ENCODE data around the gene RINL. TPM values are rescaled to one million over a fixed set of nuclear protein-coding genes. Genes with fewer than 3 reads are reported as not detected.

RINL gene
- total RNA-seq, 1 experiment from 2014 or later, result 1.3 TPM

DNA sequence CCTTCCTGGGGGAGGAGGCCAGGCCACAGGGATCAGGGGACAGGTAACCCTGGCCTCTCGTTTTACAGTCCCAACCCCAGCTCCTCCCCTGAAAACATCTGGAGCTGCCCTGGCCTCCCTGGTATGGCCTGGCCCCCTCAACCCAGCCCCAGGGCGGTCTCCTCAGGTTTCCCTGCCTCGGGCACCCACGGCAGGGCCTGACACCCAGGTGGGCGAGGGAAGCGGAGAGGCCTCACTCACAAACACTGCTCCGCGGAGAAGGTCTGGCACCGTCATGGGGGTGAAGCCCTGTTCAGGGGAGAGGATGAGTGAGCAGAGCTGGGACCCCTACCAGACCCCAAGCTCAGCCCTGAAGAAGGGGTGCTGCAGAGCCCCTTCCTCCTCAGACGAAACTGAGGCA lies 40.5 kb upstream of the RINL start:
- CTCF ChIA-PET, result interaction anchor here (1.8 to 2.0 kb wide), 2 partner anchors 12 to 18 kb away, joined by 6 to 9 read pairs; partner anchors contain the start of genes MRPS12, NFKBIB and SARS2
- Histone ChIP-seq H3K27me3 (ENCODE audit: control insufficient read depth, insufficient read depth, low read length) (no peaks in the 10 kb centered on the region), H3K27ac (ENCODE audit: low read length) (no peak overlapping the region), H3K36me3 (ENCODE audit: control insufficient read depth, insufficient read depth, low read length) (no peaks in the 10 kb centered on the region), H3K9me3 (ENCODE audit: control insufficient read depth, insufficient read depth, low read depth, low read length) (no peaks in the 10 kb centered on the region), H3K4me1 (ENCODE audit: control insufficient read depth, insufficient read depth, low read length) (peaks cover 11% of the 10 kb centered on the region), H3K4me3 (ENCODE audit: low read depth in 2 of 2, low read length in 2 of 2) (no peak overlapping the region)
- intact Hi-C loops (cut with micrococcal nuclease; ENCODE audit: unreplicated experiment) (no loop called here), in situ Hi-C loops (cut with HindIII; ENCODE audit: low pct_unique_long_range_greater_than_20kb, low sequenced_read_pairs) (no loop called here)
- no peak for DNase-seq (ENCODE audit: low read depth, low spot score)
- TF ChIP-seq, protein P1, sequence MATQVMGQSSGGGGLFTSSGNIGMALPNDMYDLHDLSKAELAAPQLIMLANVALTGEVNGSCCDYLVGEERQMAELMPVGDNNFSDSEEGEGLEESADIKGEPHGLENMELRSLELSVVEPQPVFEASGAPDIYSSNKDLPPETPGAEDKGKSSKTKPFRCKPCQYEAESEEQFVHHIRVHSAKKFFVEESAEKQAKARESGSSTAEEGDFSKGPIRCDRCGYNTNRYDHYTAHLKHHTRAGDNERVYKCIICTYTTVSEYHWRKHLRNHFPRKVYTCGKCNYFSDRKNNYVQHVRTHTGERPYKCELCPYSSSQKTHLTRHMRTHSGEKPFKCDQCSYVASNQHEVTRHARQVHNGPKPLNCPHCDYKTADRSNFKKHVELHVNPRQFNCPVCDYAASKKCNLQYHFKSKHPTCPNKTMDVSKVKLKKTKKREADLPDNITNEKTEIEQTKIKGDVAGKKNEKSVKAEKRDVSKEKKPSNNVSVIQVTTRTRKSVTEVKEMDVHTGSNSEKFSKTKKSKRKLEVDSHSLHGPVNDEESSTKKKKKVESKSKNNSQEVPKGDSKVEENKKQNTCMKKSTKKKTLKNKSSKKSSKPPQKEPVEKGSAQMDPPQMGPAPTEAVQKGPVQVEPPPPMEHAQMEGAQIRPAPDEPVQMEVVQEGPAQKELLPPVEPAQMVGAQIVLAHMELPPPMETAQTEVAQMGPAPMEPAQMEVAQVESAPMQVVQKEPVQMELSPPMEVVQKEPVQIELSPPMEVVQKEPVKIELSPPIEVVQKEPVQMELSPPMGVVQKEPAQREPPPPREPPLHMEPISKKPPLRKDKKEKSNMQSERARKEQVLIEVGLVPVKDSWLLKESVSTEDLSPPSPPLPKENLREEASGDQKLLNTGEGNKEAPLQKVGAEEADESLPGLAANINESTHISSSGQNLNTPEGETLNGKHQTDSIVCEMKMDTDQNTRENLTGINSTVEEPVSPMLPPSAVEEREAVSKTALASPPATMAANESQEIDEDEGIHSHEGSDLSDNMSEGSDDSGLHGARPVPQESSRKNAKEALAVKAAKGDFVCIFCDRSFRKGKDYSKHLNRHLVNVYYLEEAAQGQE (IDR thresholded peaks at IDR 0.05; ENCODE audit: insufficient read depth in 1 of 2, low read depth in 2 of 2, low read length in 1 of 2), result no peak
- TF ChIP-seq POLR2AphosphoS5 (IDR thresholded peaks at IDR 0.05; ENCODE audit: low read depth, low read length), result no peak; the same call in 1 of the 2 replicates
- TF ChIP-seq TCF7L2 (IDR thresholded peaks at IDR 0.05; ENCODE audit: low read depth, low read length), result no peak
- no peak for TF ChIP-seq SIN3A (IDR thresholded peaks at IDR 0.05; ENCODE audit: borderline replicate concordance, insufficient read depth, low read depth, low read length)
- TF ChIP-seq, protein P2, sequence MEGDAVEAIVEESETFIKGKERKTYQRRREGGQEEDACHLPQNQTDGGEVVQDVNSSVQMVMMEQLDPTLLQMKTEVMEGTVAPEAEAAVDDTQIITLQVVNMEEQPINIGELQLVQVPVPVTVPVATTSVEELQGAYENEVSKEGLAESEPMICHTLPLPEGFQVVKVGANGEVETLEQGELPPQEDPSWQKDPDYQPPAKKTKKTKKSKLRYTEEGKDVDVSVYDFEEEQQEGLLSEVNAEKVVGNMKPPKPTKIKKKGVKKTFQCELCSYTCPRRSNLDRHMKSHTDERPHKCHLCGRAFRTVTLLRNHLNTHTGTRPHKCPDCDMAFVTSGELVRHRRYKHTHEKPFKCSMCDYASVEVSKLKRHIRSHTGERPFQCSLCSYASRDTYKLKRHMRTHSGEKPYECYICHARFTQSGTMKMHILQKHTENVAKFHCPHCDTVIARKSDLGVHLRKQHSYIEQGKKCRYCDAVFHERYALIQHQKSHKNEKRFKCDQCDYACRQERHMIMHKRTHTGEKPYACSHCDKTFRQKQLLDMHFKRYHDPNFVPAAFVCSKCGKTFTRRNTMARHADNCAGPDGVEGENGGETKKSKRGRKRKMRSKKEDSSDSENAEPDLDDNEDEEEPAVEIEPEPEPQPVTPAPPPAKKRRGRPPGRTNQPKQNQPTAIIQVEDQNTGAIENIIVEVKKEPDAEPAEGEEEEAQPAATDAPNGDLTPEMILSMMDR (IDR thresholded peaks at IDR 0.05), result no peak
- POLR2A ChIA-PET, result no interaction called here
- peak; percentile 0; the same call in 1 of the 2 replicates for ATAC-seq
- BruUV-seq (replicated peaks), result no TSS peak

DNA sequence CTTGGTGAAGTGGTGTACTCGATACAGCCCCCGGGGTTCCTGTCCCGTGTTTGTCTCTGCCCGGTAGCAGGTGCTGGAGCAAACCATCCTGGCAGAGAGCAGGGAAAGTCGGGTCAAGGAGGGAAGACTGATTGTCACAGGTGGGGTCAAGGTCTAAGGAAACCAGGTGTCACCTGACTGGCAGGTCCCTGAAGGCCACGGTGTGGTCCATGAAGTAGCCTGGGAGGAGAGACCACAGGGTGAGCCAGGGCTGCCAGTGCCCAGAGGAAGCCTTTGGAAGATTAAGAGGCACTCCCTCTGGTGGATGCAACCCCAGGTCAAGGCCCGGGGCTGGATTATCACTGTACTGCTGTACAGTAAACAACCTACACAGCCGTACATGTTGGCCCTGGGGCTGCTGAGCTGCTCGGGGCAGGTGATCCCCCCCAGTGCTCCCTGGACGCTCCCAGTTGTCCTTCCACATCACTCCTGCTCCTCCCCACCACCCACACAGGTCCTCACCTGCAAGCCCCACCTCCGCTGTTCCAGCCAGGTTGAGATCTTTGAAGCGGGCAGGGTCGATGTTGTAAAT lies 39.9 kb upstream of the RINL start:
- H3K27me3 ChIP-seq (ENCODE audit: control insufficient read depth, insufficient read depth, low read length), result no peaks in the 10 kb centered on the region
- H3K27ac ChIP-seq (ENCODE audit: low read length), result peak overlapping the region; percentile 0; the same call in 1 of the 2 replicates
- no peaks in the 10 kb centered on the region for H3K36me3 ChIP-seq (ENCODE audit: control insufficient read depth, insufficient read depth, low read length)
- peak; percentile 78 for ATAC-seq
- ChIA-PET POLR2A (no interaction called here), CTCF (interaction anchor here (0.6 to 2.0 kb wide), 5 partner anchors 12 to 185 kb away, joined by 4 to 10 read pairs (median 7); partner anchors contain the start of genes MRPS12, NFKBIB and SARS2)
- TF ChIP-seq, protein P1 (IDR thresholded peaks at IDR 0.05; ENCODE audit: insufficient read depth in 1 of 2, low read depth in 2 of 2, low read length in 1 of 2), result peak in 1 of 2 experiments; percentile 41; a peak in 1 of 4 replicates
- TF ChIP-seq POLR2AphosphoS5 (IDR thresholded peaks at IDR 0.05; ENCODE audit: low read depth, low read length) (peak; percentile 75; the same call in 1 of the 2 replicates), TCF7L2 (IDR thresholded peaks at IDR 0.05; ENCODE audit: low read depth, low read length) (no peak)
- H3K9me3 ChIP-seq (ENCODE audit: control insufficient read depth, insufficient read depth, low read depth, low read length), result no peaks in the 10 kb centered on the region
- intact Hi-C loops (cut with micrococcal nuclease; ENCODE audit: unreplicated experiment) (no loop called here), in situ Hi-C loops (cut with HindIII; ENCODE audit: low pct_unique_long_range_greater_than_20kb, low sequenced_read_pairs) (no loop called here)
- H3K4me1 ChIP-seq (ENCODE audit: control insufficient read depth, insufficient read depth, low read length), result peaks cover 11% of the 10 kb centered on the region
- no peak for DNase-seq (ENCODE audit: low read depth, low spot score)
- no TSS peak for BruUV-seq (replicated peaks)
- no peak overlapping the region for H3K4me3 ChIP-seq (ENCODE audit: low read depth in 2 of 2, low read length in 2 of 2)
